ENCODE data around the gene CNTNAP2. TPM values are rescaled to one million over a fixed set of nuclear protein-coding genes. Genes with fewer than 3 reads are reported as not detected.

CNTNAP2 gene
- total RNA-seq, 1 donor from 2014 or later: 4.2 TPM

DNA sequence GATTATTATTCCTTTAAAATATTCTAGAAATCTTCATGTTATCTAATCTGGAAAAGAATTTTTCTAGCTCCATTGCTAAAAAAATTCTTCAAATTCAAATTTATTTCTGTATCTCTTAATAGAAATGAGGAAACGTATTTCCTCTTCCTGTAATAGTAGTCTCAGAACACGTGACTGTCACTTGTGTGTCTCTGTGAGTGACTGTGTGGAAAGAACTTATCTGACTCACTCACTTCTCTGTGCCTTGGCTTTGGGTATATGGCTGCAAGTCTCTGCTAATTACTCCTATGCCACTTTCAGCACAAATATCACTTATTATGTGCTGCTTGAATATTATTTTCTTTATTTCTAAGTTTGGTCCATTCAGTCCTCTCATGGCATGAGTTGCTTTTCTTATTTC, 132.7 kb downstream of the CNTNAP2 start:
- H3K36me3 Mint-ChIP-seq: no peaks in the 10 kb centered on the region
- TF ChIP-seq, protein P1, sequence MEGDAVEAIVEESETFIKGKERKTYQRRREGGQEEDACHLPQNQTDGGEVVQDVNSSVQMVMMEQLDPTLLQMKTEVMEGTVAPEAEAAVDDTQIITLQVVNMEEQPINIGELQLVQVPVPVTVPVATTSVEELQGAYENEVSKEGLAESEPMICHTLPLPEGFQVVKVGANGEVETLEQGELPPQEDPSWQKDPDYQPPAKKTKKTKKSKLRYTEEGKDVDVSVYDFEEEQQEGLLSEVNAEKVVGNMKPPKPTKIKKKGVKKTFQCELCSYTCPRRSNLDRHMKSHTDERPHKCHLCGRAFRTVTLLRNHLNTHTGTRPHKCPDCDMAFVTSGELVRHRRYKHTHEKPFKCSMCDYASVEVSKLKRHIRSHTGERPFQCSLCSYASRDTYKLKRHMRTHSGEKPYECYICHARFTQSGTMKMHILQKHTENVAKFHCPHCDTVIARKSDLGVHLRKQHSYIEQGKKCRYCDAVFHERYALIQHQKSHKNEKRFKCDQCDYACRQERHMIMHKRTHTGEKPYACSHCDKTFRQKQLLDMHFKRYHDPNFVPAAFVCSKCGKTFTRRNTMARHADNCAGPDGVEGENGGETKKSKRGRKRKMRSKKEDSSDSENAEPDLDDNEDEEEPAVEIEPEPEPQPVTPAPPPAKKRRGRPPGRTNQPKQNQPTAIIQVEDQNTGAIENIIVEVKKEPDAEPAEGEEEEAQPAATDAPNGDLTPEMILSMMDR (IDR thresholded peaks at IDR 0.05; ENCODE audit: unreplicated experiment): no peak
- no peak overlapping the region for H3K4me3 Mint-ChIP-seq
- no peak overlapping the region for H3K27ac Mint-ChIP-seq
- no peaks in the 10 kb centered on the region for H3K9me3 Mint-ChIP-seq
- H3K27me3 Mint-ChIP-seq (ENCODE audit: low read depth): peaks cover 56% of the 10 kb centered on the region
- peaks cover 11% of the 10 kb centered on the region for H3K4me1 Mint-ChIP-seq
- DNase-seq (ENCODE audit: low spot score in 2 of 2, unreplicated experiment in 2 of 2): no peak

DNA sequence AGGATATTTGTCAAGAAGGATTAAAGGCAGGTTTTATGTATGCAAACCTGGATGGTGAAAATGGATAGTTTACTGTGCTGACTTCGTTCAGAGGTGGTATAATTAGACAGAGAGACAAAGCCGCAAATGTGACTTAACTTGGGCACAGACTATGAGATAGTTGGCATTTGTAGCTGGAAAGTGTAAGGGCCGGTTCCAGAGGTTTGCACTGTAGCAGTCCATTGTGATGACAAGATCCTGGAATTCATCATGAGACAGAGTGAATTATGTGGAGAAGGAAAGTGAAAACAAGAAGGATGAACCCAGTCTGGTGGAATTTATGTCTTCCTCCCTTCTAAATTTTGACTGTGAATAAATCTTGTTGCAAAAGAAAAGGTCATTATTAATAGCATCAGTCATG, 139.0 kb downstream of the CNTNAP2 start:
- peaks cover 6% of the 10 kb centered on the region for H3K9me3 Mint-ChIP-seq
- no peak overlapping the region for H3K4me3 Mint-ChIP-seq
- TF ChIP-seq, protein P1 (IDR thresholded peaks at IDR 0.05; ENCODE audit: unreplicated experiment): no peak
- no peak overlapping the region for H3K27ac Mint-ChIP-seq
- DNase-seq (ENCODE audit: low spot score in 2 of 2, unreplicated experiment in 2 of 2): no peak
- peaks cover 6% of the 10 kb centered on the region for H3K4me1 Mint-ChIP-seq
- H3K27me3 Mint-ChIP-seq (ENCODE audit: low read depth): peaks cover 6% of the 10 kb centered on the region
- H3K36me3 Mint-ChIP-seq: no peaks in the 10 kb centered on the region

DNA sequence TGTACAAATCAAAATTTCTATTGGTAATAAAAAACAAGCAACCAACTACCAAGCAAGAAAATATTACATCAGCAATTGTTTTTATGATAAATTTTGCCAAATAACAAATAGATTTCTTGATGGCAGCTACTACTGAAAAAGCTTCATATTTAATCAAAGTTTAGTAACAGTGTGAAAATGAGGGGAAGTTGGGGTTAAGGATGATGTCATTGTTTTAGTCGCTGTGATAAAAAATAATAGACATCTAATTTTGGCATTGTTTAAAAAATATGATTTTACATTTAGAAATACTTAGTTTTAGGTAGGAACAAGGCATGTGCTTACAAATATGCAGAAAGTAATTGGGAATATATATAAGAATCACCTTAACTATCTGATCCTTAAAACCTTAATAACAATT, 145.9 kb downstream of the CNTNAP2 start:
- H3K4me3 Mint-ChIP-seq: no peak overlapping the region
- no peaks in the 10 kb centered on the region for H3K36me3 Mint-ChIP-seq
- H3K27ac Mint-ChIP-seq: no peak overlapping the region
- TF ChIP-seq, protein P1 (IDR thresholded peaks at IDR 0.05; ENCODE audit: unreplicated experiment): no peak
- H3K27me3 Mint-ChIP-seq (ENCODE audit: low read depth): no peaks in the 10 kb centered on the region
- peaks cover 6% of the 10 kb centered on the region for H3K9me3 Mint-ChIP-seq
- DNase-seq (ENCODE audit: low spot score in 2 of 2, unreplicated experiment in 2 of 2): no peak
- H3K4me1 Mint-ChIP-seq: no peaks in the 10 kb centered on the region

DNA sequence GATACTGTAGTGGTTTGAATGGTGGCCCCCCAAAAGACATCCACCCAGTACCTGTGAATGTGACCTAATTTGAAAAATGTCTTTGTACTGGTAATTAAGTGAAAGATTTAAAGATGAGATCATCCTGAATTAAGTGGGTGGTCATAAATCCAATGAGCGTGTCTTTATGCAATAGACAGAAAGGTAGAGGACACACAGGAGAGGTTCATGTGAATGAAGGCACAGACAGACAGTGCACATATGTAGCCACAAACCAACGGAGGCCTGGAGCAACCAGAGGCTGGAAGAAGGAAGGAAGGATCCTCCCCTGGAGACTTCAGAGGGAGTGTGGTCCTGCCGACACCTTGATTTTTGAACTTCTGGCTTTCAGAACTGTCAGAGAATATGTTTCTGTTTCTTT, 160.3 kb downstream of the CNTNAP2 start:
- Mint-ChIP-seq H3K27me3 (ENCODE audit: low read depth) (no peaks in the 10 kb centered on the region), H3K36me3 (no peaks in the 10 kb centered on the region), H3K9me3 (no peaks in the 10 kb centered on the region), H3K27ac (no peak overlapping the region), H3K4me1 (no peaks in the 10 kb centered on the region), H3K4me3 (no peak overlapping the region)
- TF ChIP-seq, protein P1 (IDR thresholded peaks at IDR 0.05; ENCODE audit: unreplicated experiment): no peak
- no peak for DNase-seq (ENCODE audit: low spot score in 2 of 2, unreplicated experiment in 2 of 2)

DNA sequence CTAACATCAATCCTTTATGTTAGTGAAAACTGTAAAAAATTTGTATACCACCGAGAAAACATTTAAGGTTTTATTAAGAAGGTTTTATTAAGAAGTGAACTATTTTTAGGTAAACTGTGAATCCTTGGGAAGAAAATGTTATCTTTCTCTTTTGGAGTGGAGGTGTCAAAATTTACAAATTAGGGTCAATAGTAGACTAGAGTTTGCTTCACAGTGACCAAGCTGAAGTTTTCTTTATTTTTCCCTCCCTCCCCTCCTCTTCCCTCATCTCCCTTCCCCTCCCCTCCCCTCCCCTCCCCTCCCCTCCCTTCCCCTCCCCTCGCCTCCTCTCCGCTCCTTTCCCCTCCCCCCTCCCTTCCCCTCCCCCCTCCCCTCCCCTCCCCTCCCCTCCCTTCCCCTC, 168.8 kb downstream of the CNTNAP2 start:
- TF ChIP-seq, protein P1 (IDR thresholded peaks at IDR 0.05; ENCODE audit: unreplicated experiment): no peak
- no peak overlapping the region for H3K27ac Mint-ChIP-seq
- no peaks in the 10 kb centered on the region for H3K36me3 Mint-ChIP-seq
- no peak for DNase-seq (ENCODE audit: low spot score in 2 of 2, unreplicated experiment in 2 of 2)
- H3K9me3 Mint-ChIP-seq: no peaks in the 10 kb centered on the region
- no peaks in the 10 kb centered on the region for H3K4me1 Mint-ChIP-seq
- H3K4me3 Mint-ChIP-seq: no peak overlapping the region
- peaks cover 2% of the 10 kb centered on the region for H3K27me3 Mint-ChIP-seq (ENCODE audit: low read depth)

DNA sequence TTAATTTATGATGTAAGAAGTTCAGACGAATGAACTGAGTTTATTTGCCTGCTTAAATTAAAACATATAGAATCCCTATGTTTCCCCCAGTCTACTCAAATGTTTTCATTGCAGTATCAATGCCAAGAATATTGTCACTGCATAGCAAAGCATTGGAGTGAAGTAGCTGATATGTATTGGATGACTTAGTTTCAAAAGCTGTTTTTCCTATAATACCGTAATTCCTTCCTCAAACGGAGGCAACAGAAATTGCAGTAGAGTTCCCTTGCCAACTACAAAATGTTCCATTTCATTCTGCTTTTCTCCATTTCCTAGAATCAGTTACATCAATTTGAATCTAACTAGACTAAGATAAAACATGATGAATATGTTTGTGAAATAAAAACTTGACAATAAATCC, 174.1 kb downstream of the CNTNAP2 start:
- Mint-ChIP-seq H3K27ac (no peak overlapping the region), H3K4me1 (no peaks in the 10 kb centered on the region), H3K36me3 (no peaks in the 10 kb centered on the region), H3K9me3 (no peaks in the 10 kb centered on the region), H3K4me3 (no peak overlapping the region), H3K27me3 (ENCODE audit: low read depth) (peaks cover 4% of the 10 kb centered on the region)
- DNase-seq (ENCODE audit: low spot score in 2 of 2, unreplicated experiment in 2 of 2): no peak
- TF ChIP-seq, protein P1 (IDR thresholded peaks at IDR 0.05; ENCODE audit: unreplicated experiment): no peak
